Chondrocyte (in vitro differentiated cells): ENCODE results near the gene GSTM3. TPM values are rescaled to one million over a fixed set of nuclear protein-coding genes. Genes with fewer than 3 reads are reported as not detected.
A peak's percentile ranks its signal among the peaks of the same experiment; 100 is the strongest.

ENCODE experiments used
- DNase-seq: peaks from one replicate; pipeline ENCODE4 v3.0.0; 2021; ENCODE audit warnings: mixed read lengths, low spot score
- H3K27ac Mint-ChIP-seq: one replicate; pipeline ENCODE4 v1.8.0; 2021; ENCODE audit warnings: mild to moderate bottlenecking, moderate library complexity, mixed read lengths; ENCODE audit not compliant: unreplicated experiment
- H3K27me3 Mint-ChIP-seq: 2 replicates; pipeline ENCODE4 v1.8.0; 2021; ENCODE audit warnings: low read depth, mixed read lengths
- H3K36me3 Mint-ChIP-seq: 2 replicates; pipeline ENCODE4 v1.8.0; 2021; ENCODE audit warnings: low read depth, mixed read lengths
- H3K4me1 Mint-ChIP-seq: 2 replicates; pipeline ENCODE4 v1.8.0; 2021; ENCODE audit warnings: low read depth, mild to moderate bottlenecking, mixed read lengths
- H3K4me3 Mint-ChIP-seq: one replicate; pipeline ENCODE4 v1.8.0; 2021; ENCODE audit warnings: mild to moderate bottlenecking, moderate library complexity, mixed read lengths; ENCODE audit not compliant: unreplicated experiment
- H3K9me3 Mint-ChIP-seq: 2 replicates; pipeline ENCODE4 v1.8.0; 2021; ENCODE audit warnings: low read depth, mixed read lengths
- CTCF ChIP-seq: fragments of 200-600 bp; sonication (generic); IDR thresholded peaks from 2 replicates; pipeline ENCODE4 v1.5.0; 2021; ENCODE audit warnings: antibody characterized with exemption, mild to moderate bottlenecking, moderate library complexity
- total RNA-seq: library from RNA; stranded (reverse); gene quantifications from 3 replicates; pipeline ENCODE4 v1.2.1, GENCODE V29; 2021

Gene GSTM3
- total RNA-seq, 1 donor from 2014 or later = 63.8 TPM

DNA sequence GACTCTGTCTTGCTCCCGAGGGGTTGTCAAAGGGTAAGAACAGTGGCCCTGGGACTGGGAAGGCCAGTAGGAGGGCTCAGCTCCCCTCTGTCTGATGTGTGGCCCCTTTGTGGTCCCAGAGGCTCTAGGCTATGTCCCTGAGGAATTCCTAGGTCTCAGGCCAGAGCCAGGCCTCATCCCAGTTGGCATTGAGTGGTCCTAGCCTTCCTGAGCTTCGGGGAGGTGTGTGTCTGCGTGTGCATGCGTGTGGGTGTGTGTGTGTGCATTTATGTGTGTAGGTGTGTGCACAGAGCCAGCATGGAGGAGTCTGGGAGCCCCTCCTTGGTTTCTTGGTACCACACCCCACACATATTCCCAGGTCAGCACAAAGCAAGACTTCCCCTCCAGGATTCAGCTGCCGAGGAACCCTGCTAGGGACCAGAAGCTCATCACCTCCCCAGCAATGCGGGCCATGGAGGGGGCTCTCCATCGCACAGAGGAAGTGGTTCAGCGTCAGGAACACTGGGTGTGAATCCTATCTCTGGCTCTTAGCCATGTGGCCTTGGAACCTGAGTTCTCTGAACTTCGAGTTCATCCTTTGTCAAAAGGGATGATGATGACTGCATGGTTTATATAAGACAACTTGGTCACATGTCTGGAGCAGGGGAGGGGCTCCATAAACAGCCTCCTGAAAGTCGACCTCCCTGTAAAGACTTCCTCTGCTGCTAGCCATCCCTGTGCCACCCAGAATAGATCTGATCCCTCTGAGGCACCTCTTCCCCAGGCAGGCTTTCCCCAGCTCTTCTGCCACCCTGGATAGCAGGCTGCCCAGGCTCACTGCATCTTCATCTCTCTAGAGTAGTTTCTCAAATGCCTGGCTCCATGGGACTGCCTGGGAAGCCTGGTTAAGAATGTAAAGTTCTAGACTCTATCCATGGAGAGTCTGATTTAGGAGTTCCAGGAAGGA lies 31.1 kb upstream of the GSTM3 start:
- DNase-seq = peak; percentile 32
- no peak overlapping the region for H3K27ac Mint-ChIP-seq

DNA sequence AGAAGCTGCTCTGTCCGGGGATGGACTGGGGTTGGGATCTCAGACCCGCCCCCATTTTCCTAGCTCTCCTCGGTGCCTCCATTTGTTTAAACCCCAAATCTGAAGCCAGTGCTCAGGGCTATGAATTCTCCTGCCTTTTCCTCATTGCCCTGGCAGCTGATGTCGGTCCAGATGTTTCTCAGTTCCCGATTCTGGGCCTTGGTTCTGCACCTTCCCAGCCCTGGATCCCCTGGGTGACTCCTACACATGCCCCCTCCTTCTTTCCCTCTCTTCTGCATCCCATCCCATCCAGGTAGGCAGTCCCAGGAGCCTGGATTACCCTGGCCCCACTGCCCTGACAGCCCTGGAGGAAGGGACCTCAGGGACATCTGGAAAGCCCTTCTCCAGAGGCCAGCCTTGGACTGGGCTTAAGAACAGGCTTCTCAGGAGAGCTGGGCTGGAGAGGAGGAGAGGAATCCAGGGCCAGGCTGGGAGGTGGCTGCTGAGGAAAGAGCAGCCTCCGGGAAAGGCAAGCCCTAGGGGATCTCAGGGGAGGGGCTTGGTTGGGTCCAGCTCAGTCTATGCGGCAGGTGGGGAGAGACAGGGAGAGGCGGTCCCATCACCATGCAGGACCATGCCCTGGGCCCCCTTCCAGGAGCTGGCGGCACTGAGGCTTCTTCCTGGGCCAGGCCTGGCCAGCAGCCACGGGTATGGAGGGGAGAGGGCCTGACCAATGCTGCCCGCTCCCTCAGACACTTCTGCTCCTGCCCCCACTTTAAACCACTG lies 29.7 kb upstream of the GSTM3 start:
- Mint-ChIP-seq H3K4me3 (no peak overlapping the region), H3K9me3 (no peaks in the 10 kb centered on the region), H3K4me1 (peaks cover 16% of the 10 kb centered on the region), H3K27me3 (no peaks in the 10 kb centered on the region), H3K27ac (no peak overlapping the region), H3K36me3 (no peaks in the 10 kb centered on the region)
- no peak for TF ChIP-seq CTCF
- peak; percentile 60 for DNase-seq

More for the DNA sequence above, 31.1 kb upstream of the GSTM3 start:
- Mint-ChIP-seq H3K4me1 (peaks cover 18% of the 10 kb centered on the region), H3K4me3 (no peak overlapping the region), H3K36me3 (no peaks in the 10 kb centered on the region), H3K9me3 (no peaks in the 10 kb centered on the region), H3K27me3 (no peaks in the 10 kb centered on the region)
- no peak for TF ChIP-seq CTCF

GRCh38 chr1:109769330-109770078 lies 28.7 kb upstream of the GSTM3 start:
- Mint-ChIP-seq H3K9me3 (no peaks in the 10 kb centered on the region), H3K27ac (peak overlapping the region; percentile 57)

GRCh38 chr1:109768820-109769219 lies 28.0 kb upstream of the GSTM3 start:
- TF ChIP-seq CTCF = no peak
- H3K9me3 Mint-ChIP-seq = no peaks in the 10 kb centered on the region
- H3K4me3 Mint-ChIP-seq = no peak overlapping the region
- H3K27ac Mint-ChIP-seq = no peak overlapping the region
- peaks cover 8% of the 10 kb centered on the region for H3K4me1 Mint-ChIP-seq
- DNase-seq = peak; percentile 57
- no peaks in the 10 kb centered on the region for H3K27me3 Mint-ChIP-seq
- H3K36me3 Mint-ChIP-seq = no peaks in the 10 kb centered on the region

More at GRCh38 chr1:109769330-109770078, 28.7 kb upstream of the GSTM3 start:
- Mint-ChIP-seq H3K4me3 (no peak overlapping the region), H3K27me3 (no peaks in the 10 kb centered on the region), H3K36me3 (no peaks in the 10 kb centered on the region), H3K4me1 (peaks cover 8% of the 10 kb centered on the region)
- no peak for TF ChIP-seq CTCF
- DNase-seq = peak; percentile 55

DNA sequence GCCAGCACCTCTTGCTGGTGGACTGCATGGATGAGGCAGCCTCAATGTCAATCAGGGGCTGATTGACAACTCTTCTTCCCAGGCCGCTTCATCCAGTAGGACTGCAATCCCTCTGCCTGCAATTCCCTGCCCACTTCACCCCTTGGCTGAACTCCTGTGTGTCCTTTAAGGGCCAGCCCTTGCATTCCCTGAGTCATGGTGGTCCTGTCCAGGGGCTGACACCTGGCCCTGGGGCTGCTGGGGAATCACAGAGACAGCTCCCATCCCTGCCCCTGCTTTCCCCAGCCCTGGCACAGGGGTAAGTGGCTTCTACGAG lies 27.5 kb upstream of the GSTM3 start:
- Mint-ChIP-seq H3K27me3 (no peaks in the 10 kb centered on the region), H3K36me3 (no peaks in the 10 kb centered on the region), H3K4me3 (no peak overlapping the region), H3K4me1 (peaks cover 3% of the 10 kb centered on the region), H3K9me3 (no peaks in the 10 kb centered on the region), H3K27ac (no peak overlapping the region)
- peak; percentile 53 for DNase-seq
- no peak for TF ChIP-seq CTCF
